Raji (cell line): ENCODE results near the gene PAX5.

Experiments used
- POLR2A ChIP-seq: IDR thresholded peaks from 2 replicates; pipeline ENCODE4 v1.6.1; 2011; ENCODE audit warnings: low read depth, low read length, control low read depth; ENCODE audit not compliant: insufficient read depth

PAX5 gene

GRCh38 chr9:36891341-36891811 lies 142.7 kb downstream of the PAX5 start:
- TF ChIP-seq POLR2A, result no peak

GRCh38 chr9:36889844-36890243 lies 144.2 kb downstream of the PAX5 start:
- TF ChIP-seq POLR2A, result no peak

GRCh38 chr9:36888551-36888950 lies 145.5 kb downstream of the PAX5 start:
- TF ChIP-seq POLR2A, result no peak

GRCh38 chr9:36884721-36885120 lies 149.3 kb downstream of the PAX5 start:
- no peak for TF ChIP-seq POLR2A

- no peak for TF ChIP-seq POLR2A
These were observed 151.5 kb downstream of the PAX5 start for GRCh38 chr9:36882594-36882993.

GRCh38 chr9:36881743-36882441 lies 152.2 kb downstream of the PAX5 start:
- TF ChIP-seq POLR2A, result no peak

GRCh38 chr9:36881316-36881715 lies 152.8 kb downstream of the PAX5 start:
- TF ChIP-seq POLR2A, result no peak

GRCh38 chr9:36880075-36880474 lies 154.0 kb downstream of the PAX5 start:
- TF ChIP-seq POLR2A, result no peak

GRCh38 chr9:36878986-36879982 lies 154.8 kb downstream of the PAX5 start:
- TF ChIP-seq POLR2A, result no peak

- TF ChIP-seq POLR2A, result no peak
These were observed 156.8 kb downstream of the PAX5 start for GRCh38 chr9:36877239-36877638.

GRCh38 chr9:36876056-36876455 lies 158.0 kb downstream of the PAX5 start:
- TF ChIP-seq POLR2A, result no peak

- TF ChIP-seq POLR2A, result no peak
These were observed 159.1 kb downstream of the PAX5 start for GRCh38 chr9:36874921-36875320.

GRCh38 chr9:36874261-36874660 lies 159.8 kb downstream of the PAX5 start:
- TF ChIP-seq POLR2A, result no peak

- no peak for TF ChIP-seq POLR2A
These were observed 160.7 kb downstream of the PAX5 start for GRCh38 chr9:36873247-36873875.

GRCh38 chr9:36872641-36873040 lies 161.4 kb downstream of the PAX5 start:
- no peak for TF ChIP-seq POLR2A
